ENCODE data around the gene TAF6.

Gene TAF6

DNA sequence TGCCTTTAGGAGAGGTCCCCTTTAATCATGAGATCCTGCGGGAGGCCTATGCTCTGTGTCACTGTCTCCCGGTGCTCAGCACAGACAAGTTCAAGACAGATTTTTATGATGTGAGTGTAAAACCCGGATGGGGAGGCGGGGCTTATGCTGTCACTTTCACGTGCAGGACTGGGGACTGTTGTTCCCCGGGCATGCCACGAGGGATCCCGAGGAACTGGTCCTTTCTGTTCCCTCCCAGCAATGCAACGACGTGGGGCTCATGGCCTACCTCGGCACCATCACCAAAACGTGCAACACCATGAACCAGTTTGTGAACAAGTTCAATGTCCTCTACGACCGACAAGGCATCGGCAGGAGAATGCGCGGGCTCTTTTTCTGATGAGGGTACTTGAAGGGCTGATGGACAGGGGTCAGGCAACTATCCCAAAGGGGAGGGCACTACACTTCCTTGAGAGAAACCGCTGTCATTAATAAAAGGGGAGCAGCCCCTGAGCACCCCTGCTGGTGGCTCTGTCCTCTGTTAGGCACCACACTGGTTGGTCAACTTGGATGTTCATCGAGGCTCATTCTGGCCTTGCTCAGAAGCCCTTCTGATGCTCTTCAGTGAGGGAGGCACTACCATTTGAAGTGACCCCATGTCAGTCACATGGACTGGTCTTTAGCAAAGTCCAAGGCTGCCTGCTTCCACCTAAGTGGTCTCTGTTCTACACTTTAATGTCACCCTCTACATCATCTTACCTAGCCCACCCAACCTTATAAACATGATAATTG, 27.6 kb downstream of the TAF6 start (continued):
- TF ChIP-seq, protein P1, sequence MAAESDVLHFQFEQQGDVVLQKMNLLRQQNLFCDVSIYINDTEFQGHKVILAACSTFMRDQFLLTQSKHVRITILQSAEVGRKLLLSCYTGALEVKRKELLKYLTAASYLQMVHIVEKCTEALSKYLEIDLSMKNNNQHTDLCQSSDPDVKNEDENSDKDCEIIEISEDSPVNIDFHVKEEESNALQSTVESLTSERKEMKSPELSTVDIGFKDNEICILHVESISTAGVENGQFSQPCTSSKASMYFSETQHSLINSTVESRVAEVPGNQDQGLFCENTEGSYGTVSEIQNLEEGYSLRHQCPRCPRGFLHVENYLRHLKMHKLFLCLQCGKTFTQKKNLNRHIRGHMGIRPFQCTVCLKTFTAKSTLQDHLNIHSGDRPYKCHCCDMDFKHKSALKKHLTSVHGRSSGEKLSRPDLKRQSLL (tag by site-specific recombination; IDR thresholded peaks at IDR 0.05) = no peak
- TF ChIP-seq ZSCAN23 (tag by site-specific recombination; IDR thresholded peaks at IDR 0.05) (no peak), ZNF10 (tag by site-specific recombination; IDR thresholded peaks at IDR 0.05) (0 out of 2 replicates have a peak, but pooled peaks have one; percentile 10), TCF7L2 (IDR thresholded peaks at IDR 0.05; ENCODE audit: borderline replicate concordance, low read depth, low read length) (no peak), ZNF2 (tag by site-specific recombination; IDR thresholded peaks at IDR 0.05) (no peak), ZNF394 (tag by site-specific recombination; IDR thresholded peaks at IDR 0.05; ENCODE audit: borderline replicate concordance) (peak; percentile 10; the same call in 1 of the 2 replicates)

- peaks cover 8% of the 10 kb centered on the region for H3K4me1 ChIP-seq (ENCODE audit: control insufficient read depth, insufficient read depth, low read length)
- ChIA-PET POLR2A (interaction anchor here (1.1 to 7.9 kb wide), 4 partner anchors 8 to 58 kb away, joined by 3 to 115 read pairs (median 4); partner anchors contain the start of genes AP4M1, LAMTOR4, MBLAC1 and MCM7), CTCF (interaction anchor here (0.6 to 1.3 kb wide), 2 partner anchors 38 to 40 kb away, joined by 3 to 4 read pairs; no protein-coding TSS in a partner anchor)
- H3K9me3 ChIP-seq (ENCODE audit: control insufficient read depth, insufficient read depth, low read depth, low read length) = no peaks in the 10 kb centered on the region
- H3K27ac ChIP-seq (ENCODE audit: extremely low read depth, low read depth, low read length) = no peak overlapping the region
- no peak overlapping the region for H3K4me3 ChIP-seq (ENCODE audit: low read depth, low read length)
- H3K36me3 ChIP-seq (ENCODE audit: control insufficient read depth in 2 of 2, insufficient read depth in 1 of 2, low read length in 2 of 2) = peaks cover 23 to 56% of the 10 kb centered on the region in 2 experiments
- TF ChIP-seq SCRT1 (tag by site-specific recombination; IDR thresholded peaks at IDR 0.05; ENCODE audit: borderline replicate concordance) = peak; percentile 49; the same call in 1 of the 2 replicates
- TF ChIP-seq GLIS1 (tag by site-specific recombination; IDR thresholded peaks at IDR 0.05) = 0 out of 2 replicates have a peak, but pooled peaks have one; percentile 8
- TF ChIP-seq, protein P2, sequence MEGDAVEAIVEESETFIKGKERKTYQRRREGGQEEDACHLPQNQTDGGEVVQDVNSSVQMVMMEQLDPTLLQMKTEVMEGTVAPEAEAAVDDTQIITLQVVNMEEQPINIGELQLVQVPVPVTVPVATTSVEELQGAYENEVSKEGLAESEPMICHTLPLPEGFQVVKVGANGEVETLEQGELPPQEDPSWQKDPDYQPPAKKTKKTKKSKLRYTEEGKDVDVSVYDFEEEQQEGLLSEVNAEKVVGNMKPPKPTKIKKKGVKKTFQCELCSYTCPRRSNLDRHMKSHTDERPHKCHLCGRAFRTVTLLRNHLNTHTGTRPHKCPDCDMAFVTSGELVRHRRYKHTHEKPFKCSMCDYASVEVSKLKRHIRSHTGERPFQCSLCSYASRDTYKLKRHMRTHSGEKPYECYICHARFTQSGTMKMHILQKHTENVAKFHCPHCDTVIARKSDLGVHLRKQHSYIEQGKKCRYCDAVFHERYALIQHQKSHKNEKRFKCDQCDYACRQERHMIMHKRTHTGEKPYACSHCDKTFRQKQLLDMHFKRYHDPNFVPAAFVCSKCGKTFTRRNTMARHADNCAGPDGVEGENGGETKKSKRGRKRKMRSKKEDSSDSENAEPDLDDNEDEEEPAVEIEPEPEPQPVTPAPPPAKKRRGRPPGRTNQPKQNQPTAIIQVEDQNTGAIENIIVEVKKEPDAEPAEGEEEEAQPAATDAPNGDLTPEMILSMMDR (tag by site-specific recombination; IDR thresholded peaks at IDR 0.05) = no peak
- TF ChIP-seq KLF8 (tag by site-specific recombination; IDR thresholded peaks at IDR 0.05) = peak; percentile 11; the same call in 1 of the 2 replicates
- TF ChIP-seq, protein P3, sequence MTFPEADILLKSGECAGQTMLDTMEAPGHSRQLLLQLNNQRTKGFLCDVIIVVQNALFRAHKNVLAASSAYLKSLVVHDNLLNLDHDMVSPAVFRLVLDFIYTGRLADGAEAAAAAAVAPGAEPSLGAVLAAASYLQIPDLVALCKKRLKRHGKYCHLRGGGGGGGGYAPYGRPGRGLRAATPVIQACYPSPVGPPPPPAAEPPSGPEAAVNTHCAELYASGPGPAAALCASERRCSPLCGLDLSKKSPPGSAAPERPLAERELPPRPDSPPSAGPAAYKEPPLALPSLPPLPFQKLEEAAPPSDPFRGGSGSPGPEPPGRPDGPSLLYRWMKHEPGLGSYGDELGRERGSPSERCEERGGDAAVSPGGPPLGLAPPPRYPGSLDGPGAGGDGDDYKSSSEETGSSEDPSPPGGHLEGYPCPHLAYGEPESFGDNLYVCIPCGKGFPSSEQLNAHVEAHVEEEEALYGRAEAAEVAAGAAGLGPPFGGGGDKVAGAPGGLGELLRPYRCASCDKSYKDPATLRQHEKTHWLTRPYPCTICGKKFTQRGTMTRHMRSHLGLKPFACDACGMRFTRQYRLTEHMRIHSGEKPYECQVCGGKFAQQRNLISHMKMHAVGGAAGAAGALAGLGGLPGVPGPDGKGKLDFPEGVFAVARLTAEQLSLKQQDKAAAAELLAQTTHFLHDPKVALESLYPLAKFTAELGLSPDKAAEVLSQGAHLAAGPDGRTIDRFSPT (tag by site-specific recombination; IDR thresholded peaks at IDR 0.05) = no peak
- no peak for TF ChIP-seq KLF7 (tag by site-specific recombination; IDR thresholded peaks at IDR 0.05; ENCODE audit: borderline replicate concordance)
- TF ChIP-seq, protein P4, sequence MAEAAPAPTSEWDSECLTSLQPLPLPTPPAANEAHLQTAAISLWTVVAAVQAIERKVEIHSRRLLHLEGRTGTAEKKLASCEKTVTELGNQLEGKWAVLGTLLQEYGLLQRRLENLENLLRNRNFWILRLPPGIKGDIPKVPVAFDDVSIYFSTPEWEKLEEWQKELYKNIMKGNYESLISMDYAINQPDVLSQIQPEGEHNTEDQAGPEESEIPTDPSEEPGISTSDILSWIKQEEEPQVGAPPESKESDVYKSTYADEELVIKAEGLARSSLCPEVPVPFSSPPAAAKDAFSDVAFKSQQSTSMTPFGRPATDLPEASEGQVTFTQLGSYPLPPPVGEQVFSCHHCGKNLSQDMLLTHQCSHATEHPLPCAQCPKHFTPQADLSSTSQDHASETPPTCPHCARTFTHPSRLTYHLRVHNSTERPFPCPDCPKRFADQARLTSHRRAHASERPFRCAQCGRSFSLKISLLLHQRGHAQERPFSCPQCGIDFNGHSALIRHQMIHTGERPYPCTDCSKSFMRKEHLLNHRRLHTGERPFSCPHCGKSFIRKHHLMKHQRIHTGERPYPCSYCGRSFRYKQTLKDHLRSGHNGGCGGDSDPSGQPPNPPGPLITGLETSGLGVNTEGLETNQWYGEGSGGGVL (tag by site-specific recombination; IDR thresholded peaks at IDR 0.05) = no peak
- no peak for TF ChIP-seq ZNF510 (tag by site-specific recombination; IDR thresholded peaks at IDR 0.05; ENCODE audit: insufficient replicate concordance)
- TF ChIP-seq ZBTB17 (tag by site-specific recombination; IDR thresholded peaks at IDR 0.05) = no peak
- no peak for TF ChIP-seq ZNF549 (tag by site-specific recombination; IDR thresholded peaks at IDR 0.05)
- TF ChIP-seq ZNF112 (tag by site-specific recombination; IDR thresholded peaks at IDR 0.05) = no peak
- TF ChIP-seq ZNF548 (tag by site-specific recombination; IDR thresholded peaks at IDR 0.05) = no peak
- no peak for TF ChIP-seq ZNF626 (tag by site-specific recombination; IDR thresholded peaks at IDR 0.05)
- peak; percentile 88 for TF ChIP-seq SCRT2 (tag by site-specific recombination; IDR thresholded peaks at IDR 0.05)
- TF ChIP-seq TCF7L2 (IDR thresholded peaks at IDR 0.05; ENCODE audit: borderline replicate concordance, low read depth, low read length) = no peak
- TF ChIP-seq ZNF394 (tag by site-specific recombination; IDR thresholded peaks at IDR 0.05; ENCODE audit: borderline replicate concordance) = peak; percentile 11; the same call in 1 of the 2 replicates
- no peak for TF ChIP-seq ZFP69B (tag by site-specific recombination; IDR thresholded peaks at IDR 0.05)
- TF ChIP-seq ZNF530 (tag by site-specific recombination; IDR thresholded peaks at IDR 0.05; ENCODE audit: low read depth) = no peak
- TF ChIP-seq ZNF792 (tag by site-specific recombination; IDR thresholded peaks at IDR 0.05) = no peak
- peak; percentile 73; the same call in 1 of the 2 replicates for TF ChIP-seq ZNF600 (tag by site-specific recombination; IDR thresholded peaks at IDR 0.05)
Observed at GRCh38 chr7:100090527-100091410, 28.4 kb downstream of the TAF6 start.

Data from HEK293 (cell line).